ENCODE data around the gene DNAJC13.

Gene DNAJC13

DNA sequence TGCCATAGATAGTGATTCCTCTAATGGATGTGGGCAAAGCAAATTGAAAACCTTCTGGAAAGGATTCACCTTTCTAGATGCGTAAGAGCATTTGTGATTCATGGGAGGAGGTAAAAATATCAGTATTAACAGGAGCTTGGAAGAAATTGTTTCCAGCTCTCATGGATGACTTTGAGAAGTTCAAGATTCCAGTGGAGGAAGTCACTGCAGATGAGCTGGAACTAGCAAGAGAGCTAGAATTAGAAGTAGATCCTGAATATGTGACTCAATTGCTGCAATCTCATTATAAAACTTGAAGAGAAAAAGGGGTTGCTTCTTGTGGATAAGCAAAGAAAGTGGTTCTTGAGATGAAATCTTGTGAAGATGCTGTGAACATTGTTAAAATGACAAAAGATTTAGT is 91.8 kb downstream of the DNAJC13 start:
- Histone ChIP-seq H3K4me3 (no peak overlapping the region), H3K36me3 (peaks cover 87% of the 10 kb centered on the region), H3K9me3 (no peaks in the 10 kb centered on the region), H3K9ac (no peak overlapping the region), H4K20me1 (no peaks in the 10 kb centered on the region), H3K27ac (no peak overlapping the region), H3K4me1 (no peaks in the 10 kb centered on the region), H3K4me2 (no peak overlapping the region), H3K27me3 (no peaks in the 10 kb centered on the region)
- no peak for TF ChIP-seq Cebpa-rat (IDR thresholded peaks at IDR 0.05)

- Histone ChIP-seq H3K36me3 (peaks cover 88% of the 10 kb centered on the region), H4K20me1 (no peaks in the 10 kb centered on the region)
- TF ChIP-seq Cebpa-rat (IDR thresholded peaks at IDR 0.05) = no peak
These were observed 92.2 kb downstream of the DNAJC13 start for GRCh38 chr3:132509506-132509905.

DNA sequence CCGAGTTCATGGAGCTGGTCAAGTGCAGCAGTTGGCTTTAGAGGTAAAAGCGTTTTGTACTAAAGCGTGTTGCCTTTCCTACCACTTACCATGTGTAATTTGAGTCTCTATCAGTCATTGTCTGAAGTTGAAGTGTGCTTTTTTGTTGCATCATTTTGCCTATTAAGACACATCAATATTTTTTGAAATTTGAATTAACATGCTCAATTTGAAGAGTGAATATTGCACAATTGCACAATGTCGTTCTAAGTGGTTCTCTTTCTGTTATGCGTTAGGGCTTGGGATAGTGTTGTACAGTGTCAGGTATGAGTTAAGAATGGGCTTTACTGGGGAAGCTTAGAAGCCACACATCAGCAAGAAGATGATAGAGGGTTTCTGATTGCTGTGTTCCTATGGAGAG is 95.8 kb downstream of the DNAJC13 start:
- TF ChIP-seq Cebpa-rat (IDR thresholded peaks at IDR 0.05) = no peak
- no peaks in the 10 kb centered on the region for H3K27me3 ChIP-seq
- peaks cover 87% of the 10 kb centered on the region for H3K36me3 ChIP-seq
- no peak overlapping the region for H3K27ac ChIP-seq
- H3K4me3 ChIP-seq = no peak overlapping the region
- H3K9me3 ChIP-seq = no peaks in the 10 kb centered on the region
- no peak overlapping the region for H3K4me2 ChIP-seq
- H4K20me1 ChIP-seq = no peaks in the 10 kb centered on the region
- no peaks in the 10 kb centered on the region for H3K4me1 ChIP-seq
- no peak overlapping the region for H3K9ac ChIP-seq

More at GRCh38 chr3:132509506-132509905, 92.2 kb downstream of the DNAJC13 start:
- Histone ChIP-seq H3K27ac (no peak overlapping the region), H3K4me3 (no peak overlapping the region), H3K4me1 (no peaks in the 10 kb centered on the region), H3K9me3 (no peaks in the 10 kb centered on the region), H3K4me2 (no peak overlapping the region), H3K9ac (no peak overlapping the region), H3K27me3 (no peaks in the 10 kb centered on the region)

- no peak overlapping the region for H3K4me2 ChIP-seq
- no peak overlapping the region for H3K4me3 ChIP-seq
- H3K27me3 ChIP-seq = no peaks in the 10 kb centered on the region
- no peaks in the 10 kb centered on the region for H3K4me1 ChIP-seq
- H3K9me3 ChIP-seq = no peaks in the 10 kb centered on the region
- no peak overlapping the region for H3K27ac ChIP-seq
- TF ChIP-seq Cebpa-rat (IDR thresholded peaks at IDR 0.05) = no peak
- no peak overlapping the region for H3K9ac ChIP-seq
- H4K20me1 ChIP-seq = no peaks in the 10 kb centered on the region
- peaks cover 89% of the 10 kb centered on the region for H3K36me3 ChIP-seq
These were observed 100.0 kb downstream of the DNAJC13 start for GRCh38 chr3:132517311-132517710.

- H3K27ac ChIP-seq = no peak overlapping the region
- no peaks in the 10 kb centered on the region for H3K4me1 ChIP-seq
- no peak overlapping the region for H3K4me3 ChIP-seq
- no peak overlapping the region for H3K4me2 ChIP-seq
- H3K36me3 ChIP-seq = peaks cover 91% of the 10 kb centered on the region
- H3K27me3 ChIP-seq = no peaks in the 10 kb centered on the region
- TF ChIP-seq Cebpa-rat (IDR thresholded peaks at IDR 0.05) = no peak
- no peak overlapping the region for H3K9ac ChIP-seq
- H3K9me3 ChIP-seq = no peaks in the 10 kb centered on the region
- H4K20me1 ChIP-seq = no peaks in the 10 kb centered on the region
These were observed 102.6 kb downstream of the DNAJC13 start for GRCh38 chr3:132519914-132520313.

DNA sequence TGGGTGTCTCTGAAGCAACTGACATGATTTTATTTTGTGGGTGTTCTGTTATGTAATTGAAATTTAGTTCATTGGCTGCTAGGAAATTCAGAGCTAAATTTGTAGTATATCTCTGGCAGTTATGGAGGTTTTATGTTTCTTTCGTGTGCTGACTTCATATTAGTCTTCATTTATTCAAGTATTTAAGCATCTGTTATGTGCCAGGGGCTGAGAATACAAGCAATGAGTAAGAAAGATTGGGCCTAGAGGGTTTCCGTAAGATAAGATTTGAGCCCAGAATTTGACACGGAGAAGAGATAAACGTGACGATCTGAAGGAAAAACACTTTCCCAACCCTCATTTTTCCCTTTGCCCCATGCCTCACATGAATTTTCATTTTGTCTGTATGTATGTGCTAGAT is 104.6 kb downstream of the DNAJC13 start:
- Histone ChIP-seq H4K20me1 (no peaks in the 10 kb centered on the region), H3K36me3 (peaks cover 91% of the 10 kb centered on the region), H3K4me2 (no peak overlapping the region), H3K4me3 (no peak overlapping the region), H3K4me1 (no peaks in the 10 kb centered on the region), H3K27ac (no peak overlapping the region), H3K9ac (no peak overlapping the region), H3K9me3 (no peaks in the 10 kb centered on the region), H3K27me3 (no peaks in the 10 kb centered on the region)
- no peak for TF ChIP-seq Cebpa-rat (IDR thresholded peaks at IDR 0.05)

DNA sequence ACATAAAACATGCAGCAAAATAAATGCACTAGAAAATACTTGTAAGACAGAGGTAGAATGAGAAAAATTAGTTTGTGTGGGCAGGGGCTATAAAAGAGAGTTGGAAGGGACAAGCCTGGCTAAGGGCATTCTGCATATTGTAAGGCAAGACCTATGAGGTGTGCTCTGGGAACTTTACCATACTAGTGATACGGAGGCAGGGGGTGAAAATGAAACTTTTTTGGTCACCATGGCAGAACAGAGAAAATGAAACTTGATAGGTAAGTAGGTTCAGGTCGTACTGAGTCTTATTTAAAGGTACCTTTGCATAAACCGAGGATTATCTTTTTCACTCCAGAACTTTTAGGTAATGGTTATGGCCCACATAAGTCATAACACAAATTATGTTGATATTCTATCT is 105.1 kb downstream of the DNAJC13 start:
- TF ChIP-seq Cebpa-rat (IDR thresholded peaks at IDR 0.05) = no peak
- H3K4me3 ChIP-seq = no peak overlapping the region
- no peak overlapping the region for H3K4me2 ChIP-seq
- no peaks in the 10 kb centered on the region for H4K20me1 ChIP-seq
- H3K9me3 ChIP-seq = no peaks in the 10 kb centered on the region
- H3K27ac ChIP-seq = no peak overlapping the region
- H3K27me3 ChIP-seq = no peaks in the 10 kb centered on the region
- no peaks in the 10 kb centered on the region for H3K4me1 ChIP-seq
- no peak overlapping the region for H3K9ac ChIP-seq
- H3K36me3 ChIP-seq = peaks cover 89% of the 10 kb centered on the region

GRCh38 chr3:132530624-132531023 is 113.3 kb downstream of the DNAJC13 start:
- TF ChIP-seq Cebpa-rat (IDR thresholded peaks at IDR 0.05) = no peak
- Histone ChIP-seq H3K9me3 (no peaks in the 10 kb centered on the region), H3K9ac (no peak overlapping the region), H3K4me1 (no peaks in the 10 kb centered on the region), H3K4me2 (no peak overlapping the region), H4K20me1 (no peaks in the 10 kb centered on the region), H3K27me3 (no peaks in the 10 kb centered on the region), H3K4me3 (no peak overlapping the region), H3K36me3 (peaks cover 87% of the 10 kb centered on the region), H3K27ac (no peak overlapping the region)

- H3K4me1 ChIP-seq = no peaks in the 10 kb centered on the region
- H3K4me2 ChIP-seq = no peak overlapping the region
- TF ChIP-seq Cebpa-rat (IDR thresholded peaks at IDR 0.05) = no peak
- no peaks in the 10 kb centered on the region for H3K27me3 ChIP-seq
- H3K36me3 ChIP-seq = peaks cover 79% of the 10 kb centered on the region
- H3K9ac ChIP-seq = no peak overlapping the region
- H3K4me3 ChIP-seq = no peak overlapping the region
- no peak overlapping the region for H3K27ac ChIP-seq
- no peaks in the 10 kb centered on the region for H3K9me3 ChIP-seq
- no peaks in the 10 kb centered on the region for H4K20me1 ChIP-seq
These were observed 118.5 kb downstream of the DNAJC13 start for GRCh38 chr3:132535575-132536441.

DNA sequence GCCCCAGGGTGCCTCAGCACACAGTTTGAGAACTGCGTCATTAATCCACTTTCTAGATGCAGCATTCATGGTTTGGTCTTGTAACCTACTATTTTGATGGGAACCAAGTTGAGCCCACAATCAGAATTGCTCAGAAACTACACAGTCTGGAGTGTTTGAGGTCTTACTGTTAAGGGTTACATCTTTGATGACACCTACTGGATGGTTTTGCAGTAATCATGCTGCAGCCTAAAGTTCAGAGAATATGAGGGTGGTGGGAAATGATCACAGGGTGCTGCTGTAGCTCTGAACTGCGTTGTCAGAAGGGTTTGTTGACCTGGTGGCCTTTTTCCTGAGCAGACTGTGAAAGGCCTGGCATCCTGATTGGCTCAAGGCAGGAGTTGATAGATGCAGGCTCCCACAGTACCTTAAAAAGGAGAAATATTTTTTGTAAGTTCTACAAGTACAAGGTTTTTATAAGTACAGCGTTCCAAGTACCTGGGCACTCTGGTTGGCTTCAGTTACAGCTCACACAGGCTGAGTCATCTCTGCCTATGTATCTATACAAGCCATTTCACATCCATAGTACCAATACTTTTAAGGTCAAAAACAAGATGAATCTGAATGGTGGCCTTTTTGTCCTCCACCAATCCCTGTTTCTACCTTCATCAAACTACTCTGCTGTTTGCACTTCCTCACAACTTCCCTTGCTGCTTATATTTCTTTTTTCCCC is 119.3 kb downstream of the DNAJC13 start:
- H3K27ac ChIP-seq = no peak overlapping the region
- no peaks in the 10 kb centered on the region for H3K27me3 ChIP-seq
- peaks cover 79% of the 10 kb centered on the region for H3K36me3 ChIP-seq
- H4K20me1 ChIP-seq = no peaks in the 10 kb centered on the region
- H3K4me2 ChIP-seq = no peak overlapping the region
- TF ChIP-seq Cebpa-rat (IDR thresholded peaks at IDR 0.05) = no peak
- no peaks in the 10 kb centered on the region for H3K4me1 ChIP-seq
- no peak overlapping the region for H3K9ac ChIP-seq
- H3K4me3 ChIP-seq = no peak overlapping the region
- no peaks in the 10 kb centered on the region for H3K9me3 ChIP-seq
